ENCODE measurements around the gene UGDH. TPM values are rescaled to one million over a fixed set of nuclear protein-coding genes. Genes with fewer than 3 reads are reported as not detected.

Gene UGDH
- total and polyA plus RNA-seq, 2 of the 8 experiments (the other 6 are each of a cell fraction or from before 2014, with no cell fraction given) = 32.0 to 128 TPM

- no peak for TF ChIP-seq CTBP2 (IDR thresholded peaks at IDR 0.05; ENCODE audit: borderline replicate concordance, insufficient read depth, insufficient read length, low read length)
- TF ChIP-seq ATF2 (IDR thresholded peaks at IDR 0.05; ENCODE audit: low read length) = no peak
These were observed 29.1 kb downstream of the UGDH start (continued) for GRCh38 chr4:39497909-39498726.

Measured in H1 (cell line).